ENCODE results near the gene RAF1. TPM values are rescaled to one million over a fixed set of nuclear protein-coding genes. Genes with fewer than 3 reads are reported as not detected.
"Not testable (repeated sequence)": the region's sequence is repeated elsewhere in the genome, so short reads cannot be mapped to it uniquely, and the experiment has no call there.

The RAF1 gene
- total RNA-seq, 1 donor from 2014 or later, result 123 TPM

DNA sequence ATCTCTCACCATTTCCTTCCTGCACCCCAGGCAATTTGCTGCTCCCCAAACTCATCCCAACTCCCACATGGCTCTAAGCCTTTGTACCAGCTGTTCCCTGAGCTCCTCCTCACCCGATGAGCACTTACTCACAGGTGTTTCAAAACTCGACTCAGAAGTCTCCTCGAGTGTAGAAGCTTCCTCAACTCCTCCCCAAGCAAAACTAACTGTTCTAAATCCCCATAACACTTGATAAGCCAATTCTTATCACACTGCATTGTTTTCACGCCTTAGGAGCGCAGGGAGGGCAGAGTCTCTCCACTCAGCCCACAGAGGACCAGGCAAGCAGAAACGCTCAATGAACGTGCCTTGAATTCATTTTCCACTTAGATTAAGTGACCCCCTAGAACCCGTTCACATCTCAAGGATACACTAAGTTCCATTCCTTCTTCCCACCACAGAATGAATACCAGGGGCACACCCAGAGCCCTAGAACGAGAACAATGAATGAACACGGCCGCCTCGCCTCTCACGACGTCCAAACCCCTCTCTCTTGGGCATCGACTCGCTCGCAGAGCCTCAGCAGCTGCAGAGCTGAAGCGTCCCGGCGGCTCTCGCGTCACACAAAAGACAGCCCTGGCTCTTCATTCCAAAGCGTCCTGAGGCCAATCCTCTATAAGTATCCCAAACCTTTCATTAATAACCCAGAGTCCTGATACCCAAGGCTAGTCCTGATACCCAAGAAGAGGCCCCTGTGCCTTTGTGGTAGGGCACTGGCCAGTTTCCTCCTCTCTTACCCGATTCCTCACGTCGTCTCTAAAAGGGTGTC lies 1.1 kb downstream of the RAF1 start:
- Mint-ChIP-seq H3K27ac (ENCODE audit: unreplicated experiment) (peak overlapping the region; percentile 96), H3K4me3 (peak overlapping the region; percentile 100), H3K36me3 (ENCODE audit: low read depth) (peaks cover 7% of the 10 kb centered on the region), H3K4me1 (peaks cover 43% of the 10 kb centered on the region), H3K27me3 (ENCODE audit: low read depth) (no peaks in the 10 kb centered on the region), H3K9me3 (peaks cover 2% of the 10 kb centered on the region)
- peak; percentile 28 for DNase-seq (ENCODE audit: low read depth, low spot score)
- no peak for TF ChIP-seq CTCF (conservative IDR thresholded peaks at IDR 0.05)

DNA sequence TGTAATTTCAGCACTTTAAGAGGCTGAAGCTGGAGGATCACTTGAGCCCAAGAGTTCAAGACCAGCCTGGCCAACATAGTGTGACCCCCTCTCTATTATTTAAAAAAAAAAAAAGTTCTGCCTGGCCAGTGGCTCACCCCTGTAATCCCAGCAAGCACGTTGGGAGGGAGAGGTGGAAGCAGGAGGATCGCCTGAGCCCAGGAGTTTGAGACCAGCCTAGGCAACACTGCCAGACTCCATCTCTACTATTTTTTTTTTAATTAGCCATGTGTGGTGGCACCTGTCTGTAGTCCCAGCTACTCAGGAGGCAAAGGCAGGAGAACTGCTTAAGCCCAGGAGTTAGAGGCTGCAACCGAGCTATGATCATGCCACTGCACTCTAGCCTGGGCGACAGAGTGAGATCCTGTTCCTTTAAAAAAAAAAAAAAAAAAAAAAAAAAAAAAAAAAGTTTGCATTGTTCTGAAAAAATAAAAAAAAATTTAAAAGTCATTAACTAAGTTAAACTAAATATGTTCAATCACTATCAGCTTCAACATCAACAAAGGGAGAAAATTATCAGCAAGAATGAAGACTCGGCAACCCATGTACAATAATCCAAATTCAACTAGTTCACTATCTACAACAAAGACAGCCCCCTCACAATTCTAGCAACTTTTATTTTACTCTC lies 1.9 kb downstream of the RAF1 start:
- DNase-seq (ENCODE audit: low read depth, low spot score), result no peak
- peaks cover 2% of the 10 kb centered on the region for H3K9me3 Mint-ChIP-seq
- H3K36me3 Mint-ChIP-seq (ENCODE audit: low read depth), result peaks cover 7% of the 10 kb centered on the region
- no peaks in the 10 kb centered on the region for H3K27me3 Mint-ChIP-seq (ENCODE audit: low read depth)
- TF ChIP-seq CTCF (conservative IDR thresholded peaks at IDR 0.05), result no peak
- peaks cover 45% of the 10 kb centered on the region for H3K4me1 Mint-ChIP-seq
- H3K27ac Mint-ChIP-seq (ENCODE audit: unreplicated experiment), result peak overlapping the region; percentile 96
- H3K4me3 Mint-ChIP-seq, result peak overlapping the region; percentile 100

DNA sequence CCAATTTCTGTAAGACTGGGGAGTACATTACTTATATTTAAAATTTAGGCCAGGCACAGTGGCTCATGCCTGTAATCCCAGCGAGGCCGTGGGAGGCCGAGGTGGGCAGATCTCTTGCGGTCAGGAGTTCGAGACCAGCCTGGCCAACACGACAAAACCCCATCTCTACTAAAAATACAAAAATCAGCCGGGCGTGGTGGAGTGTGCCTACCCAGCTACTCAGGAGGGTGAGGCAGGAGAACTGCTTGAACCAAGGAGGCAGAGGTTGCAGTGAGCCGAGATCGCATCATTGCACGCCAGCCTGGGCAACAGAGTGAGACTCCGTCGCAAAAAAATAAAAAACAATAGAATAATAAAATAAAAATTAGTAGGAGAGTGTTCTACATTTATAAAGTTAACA lies 2.5 kb downstream of the RAF1 start:
- Mint-ChIP-seq H3K4me1 (peaks cover 46% of the 10 kb centered on the region), H3K4me3 (peak overlapping the region; percentile 31), H3K27ac (ENCODE audit: unreplicated experiment) (peak overlapping the region; percentile 35)
- DNase-seq (ENCODE audit: low read depth, low spot score); H3K27me3 Mint-ChIP-seq (ENCODE audit: low read depth); H3K9me3 Mint-ChIP-seq; H3K36me3 Mint-ChIP-seq (ENCODE audit: low read depth): not testable (repeated sequence)

DNA sequence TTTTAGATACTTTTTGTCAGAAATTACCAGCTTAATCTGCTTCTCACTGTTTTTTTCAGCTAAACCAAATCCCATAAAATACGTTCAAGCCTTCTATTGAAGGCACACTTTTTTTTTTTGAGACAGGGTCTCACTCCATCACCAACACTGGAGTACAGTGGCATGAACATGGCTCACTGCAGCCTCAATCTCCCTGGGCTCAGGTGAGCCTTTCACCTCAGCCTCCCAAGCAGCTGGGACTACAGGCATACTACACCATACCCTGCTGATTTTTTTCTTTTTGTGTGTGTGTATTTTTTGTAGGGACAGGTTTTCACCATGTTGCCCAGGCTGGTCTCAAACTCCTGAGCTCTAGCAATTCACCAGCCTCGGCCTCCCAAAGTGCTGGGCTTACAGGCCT lies 3.7 kb downstream of the RAF1 start:
- H3K4me3 Mint-ChIP-seq, result peak overlapping the region; percentile 61
- H3K4me1 Mint-ChIP-seq, result peaks cover 55% of the 10 kb centered on the region
- peaks cover 2% of the 10 kb centered on the region for H3K9me3 Mint-ChIP-seq
- TF ChIP-seq CTCF (conservative IDR thresholded peaks at IDR 0.05), result no peak
- no peaks in the 10 kb centered on the region for H3K27me3 Mint-ChIP-seq (ENCODE audit: low read depth)
- peaks cover 7% of the 10 kb centered on the region for H3K36me3 Mint-ChIP-seq (ENCODE audit: low read depth)
- no peak overlapping the region for H3K27ac Mint-ChIP-seq (ENCODE audit: unreplicated experiment)
- no peak for DNase-seq (ENCODE audit: low read depth, low spot score)

- H3K9me3 Mint-ChIP-seq, result peaks cover 2% of the 10 kb centered on the region
- TF ChIP-seq CTCF (conservative IDR thresholded peaks at IDR 0.05), result no peak
- no peaks in the 10 kb centered on the region for H3K27me3 Mint-ChIP-seq (ENCODE audit: low read depth)
- DNase-seq (ENCODE audit: low read depth, low spot score), result no peak
- peak overlapping the region; percentile 38 for H3K4me3 Mint-ChIP-seq
- H3K4me1 Mint-ChIP-seq, result peaks cover 51% of the 10 kb centered on the region
- no peak overlapping the region for H3K27ac Mint-ChIP-seq (ENCODE audit: unreplicated experiment)
- peaks cover 7% of the 10 kb centered on the region for H3K36me3 Mint-ChIP-seq (ENCODE audit: low read depth)
Observed at GRCh38 chr3:12659316-12660015, 4.5 kb downstream of the RAF1 start.

Data from neural crest cell (in vitro differentiated cells).